Measurements from ENCODE around the gene GFRA1.

- TF ChIP-seq CTCF (IDR thresholded peaks at IDR 0.05; ENCODE audit: low read length) (no peak), EZH2 (IDR thresholded peaks at IDR 0.05; ENCODE audit: borderline replicate concordance, low read length) (no peak)
These were observed 52.0 kb downstream of the GFRA1 start for GRCh38 chr10:116221053-116221452.

Data from OCI-LY1 (cell line).